IMR-90 (cell line): ENCODE results near the gene TOMM40. TPM values are rescaled to one million over a fixed set of nuclear protein-coding genes. Genes with fewer than 3 reads are reported as not detected.

Experiments
- ATAC-seq: fragments of 200-7000 bp; cut with Tn5 transposase; 2 replicates; pipeline ENCODE4 v1.9.1; 2020; ENCODE audit warnings: low read depth, mild to moderate bottlenecking, moderate library complexity
- BruUV-seq: library from RNA; stranded (reverse); fragments of 400-500 nt; replicated peaks from 2 replicates; lab custom pipeline; 2021; lab: Mats Ljungman, UMichigan
- CTCF ChIA-PET: fragments of 300-600 bp; formaldehyde crosslinking; extraction: SDS; loops from one replicate; lab custom pipeline; 2021; ENCODE audit warnings: antibody characterized with exemption; lab: Yijun Ruan, JAX
- POLR2A ChIA-PET: fragments of 300-600 bp; sonication (Branson Sonifier 250); formaldehyde crosslinking; loops from one replicate; lab custom pipeline; 2022; ENCODE audit warnings: antibody characterized with exemption; ENCODE audit not compliant: unreplicated experiment; lab: Charles Lee
- DNase-seq: peaks from one replicate; pipeline ENCODE4 v3.0.0; 2013
- H2AFZ ChIP-seq: replicated peaks from 2 replicates; pipeline ENCODE3; 2013; ENCODE audit warnings: low read length, mild to moderate bottlenecking; ENCODE audit not compliant: poor library complexity
- H2AK5ac ChIP-seq: 2 replicates; pipeline ENCODE4 v1.6.1; 2013; ENCODE audit warnings: low read depth, low read length, inconsistent platforms
- H2AK9ac ChIP-seq: replicated peaks from 2 replicates; pipeline ENCODE3; 2013; ENCODE audit warnings: mild to moderate bottlenecking, low read depth, low read length, moderate library complexity; ENCODE audit not compliant: poor library complexity
- H2BK120ac ChIP-seq: 2 replicates; pipeline ENCODE4 v1.6.1; 2013; ENCODE audit warnings: low read depth, low read length, inconsistent platforms
- H2BK15ac ChIP-seq: 3 replicates; pipeline ENCODE4 v1.6.1; 2013; ENCODE audit warnings: low read depth, low read length, inconsistent platforms
- H2BK20ac ChIP-seq: 2 replicates; pipeline ENCODE4 v1.6.1; 2013; ENCODE audit warnings: low read depth, mild to moderate bottlenecking, inconsistent platforms, low read length, moderate library complexity
- H2BK5ac ChIP-seq: 2 replicates; pipeline ENCODE4 v1.6.1; 2013; ENCODE audit warnings: mild to moderate bottlenecking, low read depth, low read length, inconsistent platforms; ENCODE audit not compliant: poor library complexity, severe bottlenecking
- H3K14ac ChIP-seq: replicated peaks from 2 replicates; pipeline ENCODE4 v1.6.1; 2013; ENCODE audit warnings: low read depth, low read length, inconsistent platforms
- H3K18ac ChIP-seq: 2 replicates; pipeline ENCODE4 v1.6.1; 2013; ENCODE audit warnings: low read depth, low read length, control low read depth
- H3K23ac ChIP-seq: 2 replicates; pipeline ENCODE4 v1.6.1; 2013; ENCODE audit warnings: low read depth, low read length, inconsistent platforms
- H3K27ac ChIP-seq: 2 replicates; pipeline ENCODE4 v1.5.1; 2013; ENCODE audit warnings: mild to moderate bottlenecking, control low read depth, low read length; ENCODE audit not compliant: insufficient read depth
- H3K27me3 ChIP-seq: 2 replicates; pipeline ENCODE4 v1.6.1; 2013; ENCODE audit warnings: low read length; ENCODE audit not compliant: control insufficient read depth, insufficient read depth
- H3K36me3 ChIP-seq: 2 replicates; pipeline ENCODE4 v1.6.1; 2013; ENCODE audit warnings: low read length, mixed read lengths; ENCODE audit not compliant: control insufficient read depth, insufficient read depth
- H3K4ac ChIP-seq: 2 replicates; pipeline ENCODE4 v1.6.1; 2013; ENCODE audit warnings: low read depth, low read length, inconsistent platforms
- H3K4me1 ChIP-seq: 2 replicates; pipeline ENCODE4 v1.6.1; 2013; ENCODE audit warnings: low read length, mixed read lengths; ENCODE audit not compliant: control insufficient read depth, insufficient read depth
- H3K4me2 ChIP-seq: 2 replicates; pipeline ENCODE4 v1.6.1; 2013; ENCODE audit warnings: low read depth, mild to moderate bottlenecking, control low read depth, low read length, moderate library complexity
- H3K4me3 ChIP-seq: 2 replicates; pipeline ENCODE4 v1.5.1; 2013; ENCODE audit warnings: low read depth, mild to moderate bottlenecking, control low read depth, low read length, moderate library complexity; ENCODE audit not compliant: insufficient read depth
- H3K56ac ChIP-seq: 2 replicates; pipeline ENCODE4 v1.6.1; 2013; ENCODE audit warnings: low read length, inconsistent platforms; ENCODE audit not compliant: insufficient read depth; ENCODE audit errors: extremely low read depth
- H3K79me1 ChIP-seq, 2 experiments: 2 replicates each; pipeline ENCODE4 v1.6.1; 2013; ENCODE audit warnings: low read length in 2 of 2, inconsistent platforms in 1 of 2, low read depth in 1 of 2
- H3K9ac ChIP-seq: 2 replicates; pipeline ENCODE4 v1.6.1; 2013; ENCODE audit warnings: low read depth, low read length, control low read depth
- H3K9me1 ChIP-seq: 2 replicates; pipeline ENCODE4 v1.6.1; 2013; ENCODE audit warnings: low read length, inconsistent platforms; ENCODE audit not compliant: insufficient read depth
- H3K9me3 ChIP-seq: 2 replicates; pipeline ENCODE4 v1.6.1; 2013; ENCODE audit warnings: low read length; ENCODE audit not compliant: control insufficient read depth, insufficient read depth
- H4K20me1 ChIP-seq: 2 replicates; pipeline ENCODE4 v1.6.1; 2013; ENCODE audit warnings: low read length, inconsistent platforms; ENCODE audit not compliant: insufficient read depth
- H4K5ac ChIP-seq: 2 replicates; pipeline ENCODE4 v1.6.1; 2013; ENCODE audit warnings: mild to moderate bottlenecking, low read depth, low read length, control low read depth
- H4K8ac ChIP-seq, 2 experiments: 2 replicates each; pipeline ENCODE4 v1.6.1; 2013; ENCODE audit warnings: low read depth in 2 of 2, low read length in 2 of 2, control low read depth in 1 of 2, inconsistent platforms in 1 of 2
- H4K91ac ChIP-seq: 2 replicates; pipeline ENCODE4 v1.6.1; 2013; ENCODE audit warnings: low read depth, low read length, inconsistent platforms; ENCODE audit not compliant: insufficient read depth
- BHLHE40 ChIP-seq: fragments of 150-350 bp; IDR thresholded peaks from 2 replicates; pipeline ENCODE4 v1.6.1; 2016; ENCODE audit warnings: mild to moderate bottlenecking, low read depth, low read length
- CHD1 ChIP-seq: IDR thresholded peaks from 2 replicates; pipeline ENCODE4 v1.6.1; 2012; ENCODE audit warnings: low read depth, low read length, improper control_type of control experiment
- MAZ ChIP-seq: IDR thresholded peaks from 2 replicates; pipeline ENCODE4 v1.6.1; 2012; ENCODE audit warnings: low read depth, mild to moderate bottlenecking, low read length, improper control_type of control experiment, moderate library complexity, borderline replicate concordance
- NFE2L2 ChIP-seq: fragments of 150-350 bp; IDR thresholded peaks from 2 replicates; pipeline ENCODE4 v1.6.1; 2016; ENCODE audit warnings: low read depth, mild to moderate bottlenecking, low read length
- POLR2A ChIP-seq: IDR thresholded peaks from 2 replicates; pipeline ENCODE4 v1.6.1; 2012; ENCODE audit warnings: mild to moderate bottlenecking, low read depth, low read length
- WGBS, 2 experiments: methylation state at CpG; one replicate each; pipeline versions ENCODE4 v1.1.5 to v1.1.7; 2013; ENCODE audit warnings: missing lambda C conversion rate in 2 of 2; ENCODE audit not compliant: insufficient read length in 1 of 2; ENCODE audit errors: extremely low coverage in 2 of 2; 5-methylcytosine and 5-hydroxymethylcytosine counted together
- dilution Hi-C: fragments of 300-500 bp; cut with HindIII; formaldehyde crosslinking; loops from one replicate; pipeline ENCODE4 v1.14.3; 2018; ENCODE audit warnings: low sequenced_read_pairs; ENCODE audit not compliant: unreplicated experiment
- in situ Hi-C: fragments of 300-500 bp; cut with MboI; formaldehyde crosslinking; loops from 3 replicates; pipeline ENCODE4 v1.14.3; 2019; ENCODE audit warnings: low sequenced_read_pairs, inconsistent platforms, mixed read lengths
- intact Hi-C: fragments of 100-400 bp; cut with micrococcal nuclease; formaldehyde crosslinking; loops from 2 replicates; pipeline ENCODE4 v1.10.0; 2022
- polyA plus RNA-seq, 3 experiments: library from polyadenylated mRNA; depleted of rRNA; stranded (reverse); fragments of >200 nt; gene quantifications; 2 replicates each; pipeline ENCODE4 v1.2.3, GENCODE V29; 2012; ENCODE audit warnings: low replicate concordance in 1 of 3
- total RNA-seq: library from RNA; depleted of rRNA; stranded (reverse); fragments of >200 nt; gene quantifications from 2 replicates; pipeline ENCODE4 v1.2.3, GENCODE V29; 2012

The TOMM40 gene
- total and polyA plus RNA-seq, 2 of the 4 experiments (the other 2 are of a cell fraction), result 54.8 to 62.6 TPM

DNA sequence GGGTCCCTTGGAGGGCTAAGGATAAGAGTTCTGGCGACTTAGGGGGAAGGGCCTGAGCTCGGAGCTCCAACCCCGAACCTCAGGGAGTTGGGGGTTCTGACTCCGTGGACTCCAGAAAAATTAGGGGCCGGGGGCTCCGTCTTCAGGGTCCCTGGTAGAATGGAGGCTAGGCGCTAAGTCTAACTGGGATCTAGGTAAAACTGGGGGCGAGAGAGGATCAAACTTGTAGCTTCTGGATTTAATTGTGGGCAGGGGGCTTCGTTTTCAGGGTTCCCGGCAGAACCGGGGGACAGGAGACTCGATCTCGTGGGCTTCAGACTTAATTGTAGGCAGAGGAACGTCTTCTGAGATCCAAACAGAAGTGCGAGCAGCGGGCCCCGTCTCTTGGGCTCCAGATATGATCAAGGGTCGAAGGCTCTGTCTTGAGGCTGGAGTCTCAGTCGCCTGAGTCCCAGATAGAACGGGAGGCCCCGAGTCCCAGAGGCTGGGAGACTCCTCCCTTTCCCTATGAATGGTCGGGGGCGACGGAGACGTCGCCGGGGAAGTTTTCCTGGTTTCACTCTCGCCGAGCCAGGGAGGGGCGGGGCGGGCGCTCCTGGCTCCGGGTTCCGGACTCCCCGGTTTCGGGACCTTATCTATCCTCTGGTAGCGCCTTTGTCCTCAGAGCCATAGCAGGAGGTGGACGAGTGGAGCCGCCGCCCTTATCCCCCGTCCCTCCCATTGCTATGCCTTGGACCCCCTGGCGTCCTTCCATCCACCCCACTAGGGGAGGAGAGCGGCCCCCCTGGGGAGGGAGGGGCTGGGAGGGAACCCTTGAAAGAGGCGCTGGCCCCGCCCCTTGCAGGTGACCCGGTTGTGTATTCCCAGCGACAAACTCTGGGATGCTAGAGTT, 43.7 kb upstream of the TOMM40 start:
- DNase-seq (peak; percentile 58), ATAC-seq (peak; percentile 15)
- 1% methylated on average over 20 of the region's 47 CpGs; no CpG with 5 or more reads in 1 of the 2 experiments for WGBS, 2 experiments
- no peaks in the 10 kb centered on the region for H3K27me3 ChIP-seq
- 0 out of 3 replicates have a peak overlapping the region, but pooled peaks have one; percentile 63 for H2BK15ac ChIP-seq
- H3K9ac ChIP-seq, result peak overlapping the region; percentile 100
- CTCF ChIA-PET, result no interaction called here
- H2BK20ac ChIP-seq, result no peak overlapping the region
- peak overlapping the region; percentile 36 to 80; a peak in 3 of 4 replicates for H4K8ac ChIP-seq
- H2AFZ ChIP-seq, result peak overlapping the region; percentile 75
- H3K9me3 ChIP-seq, result no peaks in the 10 kb centered on the region
- peaks cover 51% of the 10 kb centered on the region for H4K20me1 ChIP-seq
- H3K79me1 ChIP-seq, result peaks cover 0 to 50% of the 10 kb centered on the region in 2 experiments; a peak in 2 of 4 replicates
- intact Hi-C loops (loop anchor here (2.0 to 5.0 kb wide), 2 partner anchors 43 to 275 kb away; partner anchors contain the start of gene TOMM40), dilution Hi-C loops (no loop called here), in situ Hi-C loops (no loop called here)
- peak overlapping the region; percentile 97 for H3K23ac ChIP-seq
- H3K14ac ChIP-seq, result peak overlapping the region; percentile 98
- peaks cover 8% of the 10 kb centered on the region for H3K9me1 ChIP-seq
- H4K91ac ChIP-seq, result peak overlapping the region; percentile 86
- H2BK120ac ChIP-seq, result peak overlapping the region; percentile 72; the same call in 1 of the 2 replicates
- H3K36me3 ChIP-seq, result peaks cover 5% of the 10 kb centered on the region; the same call in 1 of the 2 replicates
- H3K4me1 ChIP-seq, result peaks cover 12% of the 10 kb centered on the region
- POLR2A ChIA-PET, result interaction anchor here (0.5 kb wide), 1 partner anchor 1178 kb away, joined by 11 read pairs; the partner anchor contains the start of gene PLAUR
- H2AK5ac ChIP-seq, result peak overlapping the region; percentile 96
- peak overlapping the region; percentile 93 for H3K56ac ChIP-seq
- H3K27ac ChIP-seq, result peak overlapping the region; percentile 97
- peak overlapping the region; percentile 77 for H2BK5ac ChIP-seq
- peak overlapping the region; percentile 97 for H3K4me3 ChIP-seq
- TF ChIP-seq POLR2A, result peak; percentile 92
- no peak; the same call in 1 of the 2 replicates for TF ChIP-seq CHD1
- TF ChIP-seq BHLHE40, result no peak
- TF ChIP-seq NFE2L2, result no peak
- TF ChIP-seq MAZ, result peak; percentile 63
- peak overlapping the region; percentile 82 for H3K18ac ChIP-seq
- H2AK9ac ChIP-seq, result peak overlapping the region; percentile 67
- H3K4ac ChIP-seq, result peak overlapping the region; percentile 95
- peak overlapping the region; percentile 95 for H3K4me2 ChIP-seq
- TSS peak; percentile 37 for BruUV-seq
- peak overlapping the region; percentile 43; the same call in 1 of the 2 replicates for H4K5ac ChIP-seq
